ENCODE results near the gene KANSL1.

KANSL1 gene

GRCh38 chr17:46170639-46171429, 22.4 kb downstream of the KANSL1 start:
- Histone ChIP-seq H3K4me3 (ENCODE audit: insufficient read depth in 1 of 2, low read depth in 1 of 2, low read length in 2 of 2) (no peak overlapping the region), H2BK5ac (ENCODE audit: low read depth, low read length, poor library complexity, severe bottlenecking) (no peak overlapping the region), H3K18ac (ENCODE audit: low read depth in 1 of 2, low read length in 2 of 2) (no peak overlapping the region), H3K23ac (ENCODE audit: low read length in 2 of 2) (no peak overlapping the region), H3K4ac (ENCODE audit: low read depth in 1 of 2, low read length in 2 of 2) (peak overlapping the region in 1 of 2 experiments; percentile 17), H3K4me1 (ENCODE audit: control insufficient read depth, insufficient read depth, low read depth, low read length) (peaks cover 14% of the 10 kb centered on the region), H3K36me3 (ENCODE audit: control insufficient read depth in 1 of 2, insufficient read depth in 2 of 2, low read depth in 1 of 2, low read length in 2 of 2) (peaks cover 22 to 44% of the 10 kb centered on the region in 2 experiments), H3K4me2 (ENCODE audit: low read length, poor library complexity, severe bottlenecking) (no peak overlapping the region), H3K27me3 (ENCODE audit: control insufficient read depth in 1 of 2, insufficient read depth in 1 of 2, low read length in 2 of 2) (no peaks in the 10 kb centered on the region), H3K27ac (ENCODE audit: low read length, poor library complexity, severe bottlenecking) (no peak overlapping the region), H2BK15ac (ENCODE audit: low read depth, poor library complexity, severe bottlenecking) (no peak overlapping the region), H3K14ac (ENCODE audit: low read length in 2 of 2) (no peak overlapping the region), H3K9ac (ENCODE audit: low read length) (no peak overlapping the region), H3K79me1 (replicated peaks; ENCODE audit: low read length, poor library complexity, severe bottlenecking) (peaks cover 15% of the 10 kb centered on the region), H4K91ac (ENCODE audit: low read length) (no peak overlapping the region), H2BK12ac (ENCODE audit: low read length in 2 of 2) (no peak overlapping the region), H2AK5ac (ENCODE audit: low read length, severe bottlenecking) (no peak overlapping the region), H2BK120ac (ENCODE audit: low read depth, low read length) (no peak overlapping the region), H4K8ac (ENCODE audit: low read length) (no peak overlapping the region), H2AFZ (ENCODE audit: low read depth, low read length) (no peak overlapping the region), H3K9me3 (ENCODE audit: control insufficient read depth, low read length) (no peaks in the 10 kb centered on the region)
- 99% methylated on average over 11 of the region's 11 CpGs for WGBS
- DNase-seq: no peak

- no peak overlapping the region for H2BK5ac ChIP-seq (ENCODE audit: low read depth, low read length, poor library complexity, severe bottlenecking)
- no peak overlapping the region for H3K4ac ChIP-seq (ENCODE audit: low read depth in 1 of 2, low read length in 2 of 2)
- H3K27ac ChIP-seq (ENCODE audit: low read length, poor library complexity, severe bottlenecking): no peak overlapping the region
- no peak overlapping the region for H3K9ac ChIP-seq (ENCODE audit: low read length)
- no peak overlapping the region for H2BK15ac ChIP-seq (ENCODE audit: low read depth, poor library complexity, severe bottlenecking)
- peaks cover 22 to 48% of the 10 kb centered on the region in 2 experiments for H3K36me3 ChIP-seq (ENCODE audit: control insufficient read depth in 1 of 2, insufficient read depth in 2 of 2, low read depth in 1 of 2, low read length in 2 of 2)
- H3K9me3 ChIP-seq (ENCODE audit: control insufficient read depth, low read length): no peaks in the 10 kb centered on the region
- H3K4me1 ChIP-seq (ENCODE audit: control insufficient read depth, insufficient read depth, low read depth, low read length): peaks cover 10% of the 10 kb centered on the region
- no peak for DNase-seq
- H4K8ac ChIP-seq (ENCODE audit: low read length): no peak overlapping the region
- no peaks in the 10 kb centered on the region for H3K27me3 ChIP-seq (ENCODE audit: control insufficient read depth in 1 of 2, insufficient read depth in 1 of 2, low read length in 2 of 2)
- H3K18ac ChIP-seq (ENCODE audit: low read depth in 1 of 2, low read length in 2 of 2): no peak overlapping the region
- no peak overlapping the region for H2AFZ ChIP-seq (ENCODE audit: low read depth, low read length)
- no peak overlapping the region for H3K4me2 ChIP-seq (ENCODE audit: low read length, poor library complexity, severe bottlenecking)
- peaks cover 13% of the 10 kb centered on the region for H3K79me1 ChIP-seq (replicated peaks; ENCODE audit: low read length, poor library complexity, severe bottlenecking)
- H2BK120ac ChIP-seq (ENCODE audit: low read depth, low read length): no peak overlapping the region
- no peak overlapping the region for H2BK12ac ChIP-seq (ENCODE audit: low read length in 2 of 2)
- H2AK5ac ChIP-seq (ENCODE audit: low read length, severe bottlenecking): no peak overlapping the region
- H3K14ac ChIP-seq (ENCODE audit: low read length in 2 of 2): no peak overlapping the region
- no peak overlapping the region for H3K23ac ChIP-seq (ENCODE audit: low read length in 2 of 2)
- H3K4me3 ChIP-seq (ENCODE audit: insufficient read depth in 1 of 2, low read depth in 1 of 2, low read length in 2 of 2): no peak overlapping the region
- 90% methylated on average over 9 of the region's 9 CpGs for WGBS
- no peak overlapping the region for H4K91ac ChIP-seq (ENCODE audit: low read length)
Measured at GRCh38 chr17:46169913-46170638, 23.2 kb downstream of the KANSL1 start.

DNA sequence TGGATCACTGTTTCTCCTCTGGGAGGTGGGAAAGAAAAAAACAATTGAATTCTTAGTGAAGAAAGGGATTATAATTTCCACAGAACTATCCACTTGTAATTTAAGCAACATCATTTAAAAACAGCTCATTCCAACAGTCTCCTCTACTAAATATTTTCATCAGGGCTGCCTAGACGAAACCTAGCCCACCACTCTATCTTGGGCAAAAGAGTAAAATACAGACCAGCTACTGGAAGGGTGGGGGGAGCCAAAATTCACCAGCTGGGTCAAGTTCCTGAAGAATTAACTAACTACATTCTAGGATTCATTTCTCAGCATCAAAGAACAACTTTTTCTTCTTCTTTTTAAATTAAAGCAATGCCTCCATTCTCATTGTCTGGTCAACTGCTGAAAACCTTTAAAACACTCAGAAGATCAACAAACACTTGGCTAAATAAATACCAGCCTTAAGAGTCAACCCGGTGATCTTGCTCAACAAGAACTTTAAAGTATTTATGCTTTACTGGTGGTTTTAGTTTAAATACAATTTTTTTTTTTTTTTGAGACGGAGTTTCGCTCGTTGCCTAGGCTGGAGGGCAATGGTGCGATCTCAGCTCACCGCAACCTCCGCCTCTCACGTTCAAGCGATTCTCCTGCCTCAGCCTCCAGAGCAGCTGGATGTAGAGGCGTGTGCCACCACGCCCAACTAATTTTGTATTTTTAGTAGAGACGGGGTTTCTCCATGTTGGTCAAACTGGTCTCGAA, 25.2 kb downstream of the KANSL1 start:
- Histone ChIP-seq H3K4me2 (ENCODE audit: low read length, poor library complexity, severe bottlenecking) (peak overlapping the region; percentile 36), H2BK5ac (ENCODE audit: low read depth, low read length, poor library complexity, severe bottlenecking) (no peak overlapping the region)

DNA sequence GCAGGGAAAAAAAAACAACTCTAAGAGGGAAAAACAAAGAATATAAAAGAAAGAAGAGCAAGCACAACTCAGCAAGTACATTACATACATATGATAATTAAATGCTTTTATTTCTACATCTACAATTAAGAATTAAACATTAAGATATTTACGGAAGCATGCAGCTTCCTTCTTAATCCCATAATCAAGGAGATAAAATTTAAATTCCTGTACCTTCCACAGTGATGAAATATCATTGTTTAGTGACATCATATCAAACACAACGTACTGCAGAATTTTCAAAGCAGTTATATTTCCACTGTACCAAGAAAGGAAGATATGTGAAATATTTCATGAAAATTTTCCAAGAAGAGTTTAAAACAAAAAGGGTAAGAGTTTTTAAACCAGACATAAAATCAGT, 26.0 kb downstream of the KANSL1 start:
- H4K91ac ChIP-seq (ENCODE audit: low read length): no peak overlapping the region
- H3K4me3 ChIP-seq (ENCODE audit: insufficient read depth in 1 of 2, low read depth in 1 of 2, low read length in 2 of 2): no peak overlapping the region
- peaks cover 10% of the 10 kb centered on the region for H3K4me1 ChIP-seq (ENCODE audit: control insufficient read depth, insufficient read depth, low read depth, low read length)
- no peak overlapping the region for H4K8ac ChIP-seq (ENCODE audit: low read length)
- no peak for DNase-seq
- H2BK15ac ChIP-seq (ENCODE audit: low read depth, poor library complexity, severe bottlenecking): no peak overlapping the region
- H3K4me2 ChIP-seq (ENCODE audit: low read length, poor library complexity, severe bottlenecking): no peak overlapping the region
- H3K9ac ChIP-seq (ENCODE audit: low read length): peak overlapping the region; percentile 51
- no peak overlapping the region for H2AFZ ChIP-seq (ENCODE audit: low read depth, low read length)
- H3K4ac ChIP-seq (ENCODE audit: low read depth in 1 of 2, low read length in 2 of 2): no peak overlapping the region
- H3K27ac ChIP-seq (ENCODE audit: low read length, poor library complexity, severe bottlenecking): no peak overlapping the region
- no peak overlapping the region for H2BK120ac ChIP-seq (ENCODE audit: low read depth, low read length)
- H3K18ac ChIP-seq (ENCODE audit: low read depth in 1 of 2, low read length in 2 of 2): no peak overlapping the region
- H3K79me1 ChIP-seq (replicated peaks; ENCODE audit: low read length, poor library complexity, severe bottlenecking): peaks cover 13% of the 10 kb centered on the region
- H3K9me3 ChIP-seq (ENCODE audit: control insufficient read depth, low read length): no peaks in the 10 kb centered on the region
- WGBS: 100% methylated on average over 1 of the region's 2 CpGs
- no peak overlapping the region for H2BK12ac ChIP-seq (ENCODE audit: low read length in 2 of 2)
- H3K36me3 ChIP-seq (ENCODE audit: control insufficient read depth in 1 of 2, insufficient read depth in 2 of 2, low read depth in 1 of 2, low read length in 2 of 2): peaks cover 22 to 62% of the 10 kb centered on the region in 2 experiments
- no peaks in the 10 kb centered on the region for H3K27me3 ChIP-seq (ENCODE audit: control insufficient read depth in 1 of 2, insufficient read depth in 1 of 2, low read length in 2 of 2)
- no peak overlapping the region for H2AK5ac ChIP-seq (ENCODE audit: low read length, severe bottlenecking)
- H3K23ac ChIP-seq (ENCODE audit: low read length in 2 of 2): no peak overlapping the region
- no peak overlapping the region for H2BK5ac ChIP-seq (ENCODE audit: low read depth, low read length, poor library complexity, severe bottlenecking)
- H3K14ac ChIP-seq (ENCODE audit: low read length in 2 of 2): no peak overlapping the region

More for the DNA sequence above, 25.2 kb downstream of the KANSL1 start:
- H2BK12ac ChIP-seq (ENCODE audit: low read length in 2 of 2): no peak overlapping the region
- no peak overlapping the region for H2BK120ac ChIP-seq (ENCODE audit: low read depth, low read length)
- no peak overlapping the region for H2BK15ac ChIP-seq (ENCODE audit: low read depth, poor library complexity, severe bottlenecking)
- H2AK5ac ChIP-seq (ENCODE audit: low read length, severe bottlenecking): peak overlapping the region; percentile 64
- no peak overlapping the region for H4K8ac ChIP-seq (ENCODE audit: low read length)
- H3K27ac ChIP-seq (ENCODE audit: low read length, poor library complexity, severe bottlenecking): peak overlapping the region; percentile 87
- WGBS: 81% methylated on average over 14 of the region's 14 CpGs
- H3K79me1 ChIP-seq (replicated peaks; ENCODE audit: low read length, poor library complexity, severe bottlenecking): peaks cover 13% of the 10 kb centered on the region
- no peaks in the 10 kb centered on the region for H3K27me3 ChIP-seq (ENCODE audit: control insufficient read depth in 1 of 2, insufficient read depth in 1 of 2, low read length in 2 of 2)
- no peak overlapping the region for H2AFZ ChIP-seq (ENCODE audit: low read depth, low read length)
- no peak overlapping the region for H3K18ac ChIP-seq (ENCODE audit: low read depth in 1 of 2, low read length in 2 of 2)
- H3K23ac ChIP-seq (ENCODE audit: low read length in 2 of 2): no peak overlapping the region
- peak overlapping the region; percentile 51 for H3K9ac ChIP-seq (ENCODE audit: low read length)
- no peaks in the 10 kb centered on the region for H3K9me3 ChIP-seq (ENCODE audit: control insufficient read depth, low read length)
- peaks cover 10% of the 10 kb centered on the region for H3K4me1 ChIP-seq (ENCODE audit: control insufficient read depth, insufficient read depth, low read depth, low read length)
- H3K4ac ChIP-seq (ENCODE audit: low read depth in 1 of 2, low read length in 2 of 2): no peak overlapping the region
- H3K14ac ChIP-seq (ENCODE audit: low read length in 2 of 2): no peak overlapping the region
- H3K4me3 ChIP-seq (ENCODE audit: insufficient read depth in 1 of 2, low read depth in 1 of 2, low read length in 2 of 2): no peak overlapping the region
- H3K36me3 ChIP-seq (ENCODE audit: control insufficient read depth in 1 of 2, insufficient read depth in 2 of 2, low read depth in 1 of 2, low read length in 2 of 2): peaks cover 22 to 60% of the 10 kb centered on the region in 2 experiments
- DNase-seq: peak; percentile 87
- H4K91ac ChIP-seq (ENCODE audit: low read length): no peak overlapping the region

Data from mesenchymal stem cell (in vitro differentiated cells and primary cell).